Hepatocyte (in vitro differentiated cells): ENCODE data around the gene C13orf42. TPM values are rescaled to one million over a fixed set of nuclear protein-coding genes. Genes with fewer than 3 reads are reported as not detected.

Source experiments
- DNase-seq: peaks from one replicate; pipeline ENCODE4 v3.0.0-alpha.2; 2016; ENCODE audit warnings: low spot score
- H2AFZ ChIP-seq: fragments of 200-600 bp; sonication (generic); 2 replicates; pipeline ENCODE4 v1.6.0; 2016; ENCODE audit warnings: antibody characterized with exemption, mild to moderate bottlenecking
- H3K27ac ChIP-seq: fragments of 200-600 bp; sonication (generic); 2 replicates; pipeline ENCODE4 v1.5.1; 2016; ENCODE audit warnings: mild to moderate bottlenecking
- H3K27me3 ChIP-seq: fragments of 200-600 bp; sonication (generic); 2 replicates; pipeline ENCODE4 v1.6.1; 2016
- H3K36me3 ChIP-seq: fragments of 200-600 bp; sonication (generic); replicated peaks from 2 replicates; pipeline ENCODE4 v1.5.1; 2016; ENCODE audit warnings: low read depth; ENCODE audit not compliant: insufficient read depth
- H3K4me1 ChIP-seq: fragments of 200-600 bp; sonication (generic); 2 replicates; pipeline ENCODE4 v1.5.1; 2016; ENCODE audit warnings: mild to moderate bottlenecking, moderate library complexity; ENCODE audit not compliant: insufficient read depth
- H3K4me2 ChIP-seq: fragments of 200-600 bp; sonication (generic); 2 replicates; pipeline ENCODE4 v1.6.0; 2016
- H3K4me3 ChIP-seq: fragments of 200-600 bp; sonication (generic); 2 replicates; pipeline ENCODE4 v1.5.1; 2016; ENCODE audit warnings: mild to moderate bottlenecking
- H3K79me2 ChIP-seq: fragments of 200-600 bp; sonication (generic); 2 replicates; pipeline ENCODE4 v1.6.0; 2017; ENCODE audit warnings: mild to moderate bottlenecking
- H3K9me2 ChIP-seq: fragments of 200-600 bp; sonication (generic); replicated peaks from 2 replicates; pipeline ENCODE4 v1.6.0; 2017; ENCODE audit warnings: mild to moderate bottlenecking; ENCODE audit not compliant: insufficient read depth
- H3K9me3 ChIP-seq: fragments of 200-600 bp; sonication (generic); 2 replicates; pipeline ENCODE4 v1.5.1; 2016; ENCODE audit warnings: low read depth, mild to moderate bottlenecking
- H4K20me1 ChIP-seq: fragments of 200-600 bp; sonication (generic); 2 replicates; pipeline ENCODE4 v1.6.0; 2016; ENCODE audit warnings: mild to moderate bottlenecking; ENCODE audit not compliant: insufficient read depth, poor library complexity, severe bottlenecking
- EZH2 ChIP-seq: fragments of 200-600 bp; sonication (generic); IDR thresholded peaks from 2 replicates; pipeline ENCODE4 v1.6.1; 2016; ENCODE audit warnings: antibody characterized with exemption, mild to moderate bottlenecking, borderline replicate concordance
- EZH2phosphoT487 ChIP-seq: fragments of 200-600 bp; sonication (generic); IDR thresholded peaks from one replicate; pipeline ENCODE4 v1.6.1; 2018; ENCODE audit warnings: antibody characterized with exemption, mild to moderate bottlenecking, low read depth, moderate library complexity; ENCODE audit not compliant: unreplicated experiment, severe bottlenecking
- WGBS: methylation state at CpG from one replicate; pipeline ENCODE4 v1.1.6; 2016; ENCODE audit warnings: low lambda C conversion rate; ENCODE audit errors: missing lambda C conversion rate; 5-methylcytosine and 5-hydroxymethylcytosine counted together
- polyA plus RNA-seq: library from polyadenylated mRNA; unstranded; fragments of >200 nt; fragmentation: Nextera tagmentation; extraction: Ambion mirVana; gene quantifications from 2 replicates; pipeline ENCODE4 v1.2.1, GENCODE V29; 2016
- total RNA-seq: library from RNA; depleted of rRNA; stranded (reverse); fragments of >200 nt; gene quantifications from 2 replicates; pipeline ENCODE4 v1.2.3, GENCODE V29; 2014
- TF ChIP-seq, protein P1 (sequence below): fragments of 200-600 bp; sonication (generic); IDR thresholded peaks from 2 replicates; pipeline ENCODE4 v1.5.1; 2016; ENCODE audit warnings: antibody characterized with exemption, mild to moderate bottlenecking; ENCODE audit not compliant: poor library complexity

C13orf42 gene
- total and polyA plus RNA-seq, 2 experiments from 2014 or later, result not detected

DNA sequence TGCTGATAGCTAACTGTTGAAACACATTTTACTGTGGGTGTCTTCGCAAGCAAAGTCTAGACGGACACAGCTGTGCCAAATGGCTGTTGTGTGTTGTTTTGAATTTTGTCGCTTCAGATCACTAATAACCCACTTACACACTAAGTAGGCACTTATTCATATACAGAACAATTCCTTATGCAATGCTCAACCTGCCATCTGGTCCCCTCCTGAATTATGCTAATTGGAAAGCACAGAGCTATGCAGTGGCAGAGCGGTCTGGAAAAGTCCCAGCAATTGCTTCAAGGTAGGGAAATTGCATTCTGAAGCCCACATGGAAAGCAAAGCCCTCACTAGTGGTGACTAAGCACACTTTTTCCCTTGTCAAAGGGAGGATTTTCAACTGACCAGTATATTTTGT is 69.9 kb downstream of the C13orf42 start:
- Histone ChIP-seq H3K79me2 (no peaks in the 10 kb centered on the region), H4K20me1 (no peaks in the 10 kb centered on the region), H3K27me3 (no peaks in the 10 kb centered on the region), H3K4me3 (no peak overlapping the region), H3K9me2 (no peaks in the 10 kb centered on the region), H3K36me3 (no peaks in the 10 kb centered on the region), H3K4me2 (no peak overlapping the region), H3K27ac (no peak overlapping the region), H3K9me3 (no peaks in the 10 kb centered on the region), H3K4me1 (no peaks in the 10 kb centered on the region), H2AFZ (no peak overlapping the region)
- TF ChIP-seq EZH2phosphoT487 (no peak), EZH2 (no peak)
- TF ChIP-seq, protein P1, sequence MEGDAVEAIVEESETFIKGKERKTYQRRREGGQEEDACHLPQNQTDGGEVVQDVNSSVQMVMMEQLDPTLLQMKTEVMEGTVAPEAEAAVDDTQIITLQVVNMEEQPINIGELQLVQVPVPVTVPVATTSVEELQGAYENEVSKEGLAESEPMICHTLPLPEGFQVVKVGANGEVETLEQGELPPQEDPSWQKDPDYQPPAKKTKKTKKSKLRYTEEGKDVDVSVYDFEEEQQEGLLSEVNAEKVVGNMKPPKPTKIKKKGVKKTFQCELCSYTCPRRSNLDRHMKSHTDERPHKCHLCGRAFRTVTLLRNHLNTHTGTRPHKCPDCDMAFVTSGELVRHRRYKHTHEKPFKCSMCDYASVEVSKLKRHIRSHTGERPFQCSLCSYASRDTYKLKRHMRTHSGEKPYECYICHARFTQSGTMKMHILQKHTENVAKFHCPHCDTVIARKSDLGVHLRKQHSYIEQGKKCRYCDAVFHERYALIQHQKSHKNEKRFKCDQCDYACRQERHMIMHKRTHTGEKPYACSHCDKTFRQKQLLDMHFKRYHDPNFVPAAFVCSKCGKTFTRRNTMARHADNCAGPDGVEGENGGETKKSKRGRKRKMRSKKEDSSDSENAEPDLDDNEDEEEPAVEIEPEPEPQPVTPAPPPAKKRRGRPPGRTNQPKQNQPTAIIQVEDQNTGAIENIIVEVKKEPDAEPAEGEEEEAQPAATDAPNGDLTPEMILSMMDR, result no peak
- no peak for DNase-seq
- WGBS, result 97% methylated on average over 4 of the region's 4 CpGs

DNA sequence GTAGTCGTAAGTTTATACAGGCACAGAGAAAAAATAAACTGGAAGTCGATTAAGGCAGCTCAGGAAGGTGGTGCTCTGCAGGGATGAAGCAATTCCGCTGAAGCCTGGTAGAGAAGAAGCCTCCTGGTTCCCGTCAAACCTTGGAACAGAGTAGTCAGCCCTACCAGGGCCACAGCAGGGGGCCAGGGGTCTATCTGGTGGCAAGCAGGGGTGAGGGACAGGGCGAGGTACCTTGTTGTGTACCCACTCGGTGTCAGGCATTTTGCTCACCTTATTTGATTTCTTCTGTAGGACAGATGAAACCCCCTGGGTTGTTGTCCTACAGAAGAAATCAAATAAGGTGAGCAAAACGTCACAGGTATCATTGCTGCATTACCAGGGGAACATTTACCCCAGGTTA is 70.6 kb downstream of the C13orf42 start:
- TF ChIP-seq, protein P1, result no peak
- TF ChIP-seq EZH2 (no peak), EZH2phosphoT487 (no peak)

DNA sequence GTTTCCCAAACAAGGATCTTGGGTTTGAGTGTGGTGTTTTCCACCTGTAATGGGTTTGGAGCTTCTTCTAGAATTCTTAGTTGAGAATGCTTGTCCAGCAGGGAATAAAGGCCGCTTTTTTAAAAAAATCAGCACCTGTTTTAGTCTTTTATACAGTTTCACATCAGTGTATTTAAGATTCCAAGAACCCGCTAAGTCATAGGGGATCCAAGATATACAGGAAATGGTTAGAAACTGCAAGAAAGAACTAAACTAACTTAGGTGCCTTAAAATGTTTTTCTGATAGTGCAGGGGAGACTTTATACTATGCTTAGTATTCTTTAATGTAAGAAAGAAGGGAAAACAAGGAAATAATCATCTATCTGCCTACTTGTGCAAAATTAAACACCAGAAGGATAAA is 74.7 kb downstream of the C13orf42 start:
- Histone ChIP-seq H3K4me1 (no peaks in the 10 kb centered on the region), H3K4me3 (no peak overlapping the region), H2AFZ (no peak overlapping the region), H3K36me3 (no peaks in the 10 kb centered on the region), H3K27ac (no peak overlapping the region), H3K4me2 (no peak overlapping the region), H3K79me2 (no peaks in the 10 kb centered on the region), H3K9me3 (no peaks in the 10 kb centered on the region), H3K9me2 (no peaks in the 10 kb centered on the region), H3K27me3 (no peaks in the 10 kb centered on the region), H4K20me1 (no peaks in the 10 kb centered on the region)
- 95% methylated on average over 2 of the region's 2 CpGs for WGBS
- DNase-seq, result no peak
- TF ChIP-seq EZH2, result no peak
- TF ChIP-seq EZH2phosphoT487, result no peak
- TF ChIP-seq, protein P1, result no peak

More for the DNA sequence above, 70.6 kb downstream of the C13orf42 start:
- H3K79me2 ChIP-seq, result no peaks in the 10 kb centered on the region
- H3K27ac ChIP-seq, result no peak overlapping the region
- H3K4me1 ChIP-seq, result no peaks in the 10 kb centered on the region
- 85% methylated on average over 7 of the region's 7 CpGs for WGBS
- H3K27me3 ChIP-seq, result no peaks in the 10 kb centered on the region
- H3K4me2 ChIP-seq, result no peak overlapping the region
- DNase-seq, result no peak
- H2AFZ ChIP-seq, result no peak overlapping the region
- no peaks in the 10 kb centered on the region for H3K9me3 ChIP-seq
- no peaks in the 10 kb centered on the region for H4K20me1 ChIP-seq
- H3K36me3 ChIP-seq, result no peaks in the 10 kb centered on the region
- H3K4me3 ChIP-seq, result no peak overlapping the region
- H3K9me2 ChIP-seq, result no peaks in the 10 kb centered on the region

DNA sequence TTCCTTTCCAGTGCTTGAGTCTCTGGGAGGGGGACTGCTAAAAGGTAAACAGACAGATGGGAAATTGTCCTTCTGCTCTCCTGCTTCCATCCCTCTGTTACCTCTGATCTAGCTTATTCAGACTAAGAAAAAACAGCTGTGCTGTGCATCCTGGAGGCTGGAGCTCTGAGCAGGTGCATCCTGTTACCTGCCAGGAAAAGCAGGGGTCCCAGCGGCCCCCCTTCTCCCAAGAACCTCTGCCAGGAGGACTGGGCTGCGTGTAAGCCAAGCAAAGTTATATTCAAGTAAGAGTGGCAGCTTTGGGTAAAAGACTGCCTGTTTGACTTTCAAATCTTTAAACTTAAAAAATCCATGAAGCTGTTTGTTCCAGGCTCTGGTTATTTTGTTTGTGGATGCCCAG is 75.1 kb downstream of the C13orf42 start:
- DNase-seq, result no peak
- WGBS, result 87% methylated on average over 2 of the region's 2 CpGs
- Histone ChIP-seq H3K27me3 (no peaks in the 10 kb centered on the region), H3K4me1 (no peaks in the 10 kb centered on the region), H3K36me3 (no peaks in the 10 kb centered on the region), H4K20me1 (no peaks in the 10 kb centered on the region), H3K4me2 (no peak overlapping the region), H3K27ac (no peak overlapping the region), H3K9me2 (no peaks in the 10 kb centered on the region), H3K79me2 (no peaks in the 10 kb centered on the region), H3K4me3 (no peak overlapping the region), H2AFZ (no peak overlapping the region), H3K9me3 (no peaks in the 10 kb centered on the region)
- TF ChIP-seq EZH2phosphoT487, result no peak
- TF ChIP-seq, protein P1, result no peak
- TF ChIP-seq EZH2, result no peak
